GM15510 (cell line): ENCODE data around the gene MINDY1.

Experiments used
- POLR2A ChIP-seq: IDR thresholded peaks from 3 replicates; pipeline ENCODE4 v1.6.1; 2011; ENCODE audit warnings: borderline replicate concordance; ENCODE audit not compliant: insufficient read length; ENCODE audit errors: extremely low read depth

Gene MINDY1

DNA sequence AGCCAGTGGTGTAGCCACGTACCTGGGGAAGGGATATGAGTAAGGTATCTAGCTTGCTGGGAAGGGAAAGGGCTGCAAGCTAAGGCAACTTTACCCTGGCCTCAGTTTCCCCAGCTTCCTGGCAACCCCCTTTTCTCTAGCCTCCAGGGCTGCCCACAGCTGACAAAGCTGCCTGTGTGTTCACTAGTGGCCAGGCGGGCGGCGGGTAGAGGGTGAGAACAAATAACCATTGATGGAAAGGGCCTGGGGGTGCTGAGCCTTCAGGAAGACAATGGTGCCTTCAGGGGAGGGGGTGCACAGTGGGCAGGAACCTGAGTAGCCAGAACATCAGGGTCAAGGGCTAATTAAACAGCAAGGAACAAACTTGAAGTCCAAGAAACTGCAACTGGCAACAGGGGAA is 38.2 kb downstream of the MINDY1 start:
- TF ChIP-seq POLR2A = no peak

DNA sequence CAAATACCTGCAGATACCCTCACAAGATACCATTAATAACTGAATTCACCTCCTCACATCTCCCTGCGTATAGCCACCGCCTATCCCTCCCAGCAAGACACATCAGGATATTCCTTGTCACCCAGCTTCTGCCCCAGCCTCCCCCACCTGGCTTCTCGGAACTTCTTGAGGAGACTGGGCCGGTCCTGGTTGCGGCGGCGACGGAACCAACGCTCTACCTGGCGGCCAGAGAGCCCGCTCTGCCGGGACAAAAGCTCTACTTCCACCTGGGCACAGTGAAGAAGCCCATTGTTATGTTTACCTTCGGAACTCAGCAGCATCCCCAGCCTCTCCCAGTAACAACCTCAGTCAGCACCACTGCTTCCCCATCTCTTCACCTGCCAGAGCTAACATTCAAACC is 38.8 kb downstream of the MINDY1 start:
- no peak for TF ChIP-seq POLR2A

DNA sequence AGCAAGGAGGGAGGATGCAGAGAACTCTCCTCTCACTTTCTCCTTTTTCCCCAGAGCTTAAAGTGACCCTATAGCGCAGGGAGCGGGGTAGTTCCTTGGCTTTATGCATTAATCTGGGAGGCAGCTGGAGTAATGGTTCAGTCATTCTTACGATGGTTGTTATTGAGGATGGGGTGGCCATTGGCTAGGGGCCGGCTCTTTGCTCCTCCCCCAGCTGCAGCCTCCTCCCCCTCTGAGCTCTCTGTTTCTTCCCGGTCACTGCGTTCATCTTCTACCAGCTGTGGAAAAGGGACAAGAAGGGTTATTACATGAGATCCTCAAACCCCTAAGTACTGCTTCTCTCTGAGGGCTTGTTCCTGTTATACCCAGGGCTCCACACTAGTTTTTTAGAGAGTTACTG is 40.7 kb downstream of the MINDY1 start:
- no peak for TF ChIP-seq POLR2A

DNA sequence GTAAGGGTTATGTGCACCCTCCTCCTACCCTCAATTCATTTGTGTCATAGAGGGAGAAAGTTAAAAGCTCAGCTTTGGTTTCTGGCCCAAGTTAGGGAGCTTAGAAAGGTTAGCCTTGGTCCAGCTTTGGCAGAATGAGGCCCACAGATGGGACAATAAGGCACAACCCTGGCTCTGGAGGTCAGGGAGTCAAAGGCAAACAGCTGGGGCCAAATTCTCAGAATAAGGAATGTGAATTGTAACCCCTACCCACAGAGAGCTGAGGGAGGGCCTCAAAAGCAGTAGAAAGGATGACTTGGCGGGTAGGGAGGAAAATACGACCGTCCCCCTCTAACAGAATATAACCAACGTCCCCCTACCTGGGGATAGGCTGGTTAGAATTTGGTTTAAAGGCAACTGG is 41.1 kb downstream of the MINDY1 start:
- TF ChIP-seq POLR2A = no peak

DNA sequence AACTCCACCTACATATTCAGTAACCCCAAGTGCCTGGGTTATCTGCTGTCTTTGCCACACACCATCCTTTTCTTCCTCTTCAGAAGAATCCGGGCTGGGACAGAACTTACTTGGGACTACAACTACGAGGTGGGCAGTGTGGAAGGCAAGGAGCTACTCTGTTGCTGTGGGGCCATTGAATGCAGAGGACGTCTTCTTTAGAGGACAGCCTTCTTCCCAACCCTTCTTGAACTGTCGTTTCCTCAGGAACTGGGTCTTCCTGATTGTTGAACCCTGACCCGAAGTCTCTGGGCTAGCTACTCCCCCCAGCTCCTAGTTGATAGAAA is 42.6 kb downstream of the MINDY1 start:
- TF ChIP-seq POLR2A = no peak

DNA sequence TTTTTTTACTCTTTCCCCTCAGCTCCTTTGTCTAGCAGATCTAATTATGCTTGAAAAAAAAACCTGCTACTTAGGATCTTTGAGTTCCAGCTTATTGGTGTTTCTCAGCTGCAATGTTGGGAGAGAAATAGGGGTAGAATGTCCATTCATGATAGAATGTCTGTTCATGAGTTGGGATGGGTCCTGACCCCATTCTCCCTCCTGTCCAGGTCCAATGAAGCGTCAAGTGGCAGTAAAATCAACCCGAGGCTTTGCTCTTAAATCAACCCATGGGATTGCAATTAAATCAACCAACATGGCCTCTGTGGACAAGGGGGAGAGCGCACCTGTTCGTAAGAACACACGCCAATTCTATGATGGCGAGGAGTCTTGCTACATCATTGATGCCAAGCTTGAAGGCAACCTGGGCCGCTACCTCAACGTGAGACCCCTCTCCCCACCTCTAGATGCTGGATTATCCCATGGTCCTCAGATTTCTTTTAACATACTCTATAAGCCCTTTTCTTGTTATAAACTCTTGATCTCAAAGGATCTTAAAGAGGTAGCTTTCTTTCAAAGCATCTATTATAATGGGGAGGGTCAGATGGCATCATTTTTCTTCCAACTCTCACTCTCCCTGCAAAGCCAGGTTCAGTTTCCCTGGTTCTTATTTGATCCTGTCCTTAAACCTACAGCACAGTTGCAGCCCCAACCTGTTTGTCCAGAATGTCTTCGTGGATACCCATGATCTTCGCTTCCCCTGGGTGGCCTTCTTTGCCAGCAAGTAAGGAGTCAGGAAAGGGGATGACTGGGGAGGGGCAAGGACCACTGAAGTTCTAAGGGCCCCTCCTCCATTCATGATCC is 43.2 kb downstream of the MINDY1 start:
- no peak for TF ChIP-seq POLR2A

DNA sequence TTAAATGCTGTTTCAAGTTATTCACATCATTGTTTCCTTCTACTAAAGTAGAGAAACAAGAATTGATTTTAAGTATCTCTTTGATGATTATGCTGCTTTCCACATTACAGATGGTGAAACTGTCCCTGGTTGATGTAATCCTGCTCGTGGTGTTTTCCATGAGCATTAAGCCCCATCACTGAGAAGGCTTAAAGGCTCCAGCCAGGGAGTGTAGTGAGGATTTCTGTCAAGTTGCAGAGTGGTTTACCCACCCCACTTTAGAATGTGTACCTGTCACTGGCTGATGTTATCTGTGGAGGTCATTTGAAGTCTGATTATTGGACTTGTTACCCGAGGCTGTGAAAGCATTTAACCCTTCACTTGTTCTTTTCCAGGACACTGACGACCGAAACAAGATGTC is 44.9 kb downstream of the MINDY1 start:
- TF ChIP-seq POLR2A = no peak

DNA sequence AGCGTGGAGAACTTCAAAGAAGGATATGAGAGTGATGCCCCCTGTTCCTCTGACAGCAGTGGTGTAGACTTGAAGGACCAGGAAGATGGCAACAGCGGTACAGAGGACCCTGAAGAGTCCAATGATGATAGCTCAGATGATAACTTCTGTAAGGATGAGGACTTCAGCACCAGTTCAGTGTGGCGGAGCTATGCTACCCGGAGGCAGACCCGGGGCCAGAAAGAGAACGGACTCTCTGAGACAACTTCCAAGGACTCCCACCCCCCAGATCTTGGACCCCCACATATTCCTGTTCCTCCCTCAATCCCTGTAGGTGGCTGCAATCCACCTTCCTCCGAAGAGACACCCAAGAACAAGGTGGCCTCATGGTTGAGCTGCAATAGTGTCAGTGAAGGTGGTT is 46.1 kb downstream of the MINDY1 start:
- no peak for TF ChIP-seq POLR2A

DNA sequence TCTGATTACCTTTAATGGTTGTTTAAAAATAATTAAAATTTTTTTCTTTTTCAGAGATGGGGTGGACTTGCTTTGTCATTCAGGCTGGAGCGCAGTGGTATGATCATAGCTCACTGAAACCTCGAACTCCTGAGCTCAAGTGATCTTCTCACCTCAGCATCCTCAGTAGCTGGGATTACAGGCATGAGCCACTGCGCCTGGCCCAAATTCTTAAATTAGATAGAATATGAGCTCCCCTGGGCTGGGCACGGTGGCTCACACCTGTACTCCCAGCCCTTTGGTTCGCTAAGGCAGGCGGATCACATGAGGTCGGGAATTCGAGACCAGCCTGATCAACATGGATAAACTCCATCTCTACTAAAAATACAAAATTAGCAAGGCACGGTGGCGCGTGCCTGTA is 49.0 kb downstream of the MINDY1 start:
- TF ChIP-seq POLR2A = no peak

DNA sequence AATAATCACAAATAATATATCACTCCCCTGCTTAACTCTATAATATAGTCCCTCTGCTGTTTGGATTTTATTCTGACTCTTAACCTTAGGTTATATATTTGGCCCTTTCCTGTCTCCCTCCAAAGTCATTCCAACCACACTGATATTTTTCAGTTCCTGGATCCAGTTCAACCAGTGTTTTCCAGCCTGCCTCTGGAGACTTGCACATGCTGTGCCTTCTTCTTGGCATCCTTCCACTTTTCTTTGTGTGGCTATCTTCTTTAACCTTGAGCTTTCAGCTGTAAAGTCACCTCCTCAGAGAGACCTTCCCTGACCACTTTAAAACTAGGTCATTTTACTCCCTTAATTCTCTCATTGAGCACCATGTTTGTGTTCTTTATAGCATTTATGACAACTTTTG is 51.4 kb downstream of the MINDY1 start:
- no peak for TF ChIP-seq POLR2A

DNA sequence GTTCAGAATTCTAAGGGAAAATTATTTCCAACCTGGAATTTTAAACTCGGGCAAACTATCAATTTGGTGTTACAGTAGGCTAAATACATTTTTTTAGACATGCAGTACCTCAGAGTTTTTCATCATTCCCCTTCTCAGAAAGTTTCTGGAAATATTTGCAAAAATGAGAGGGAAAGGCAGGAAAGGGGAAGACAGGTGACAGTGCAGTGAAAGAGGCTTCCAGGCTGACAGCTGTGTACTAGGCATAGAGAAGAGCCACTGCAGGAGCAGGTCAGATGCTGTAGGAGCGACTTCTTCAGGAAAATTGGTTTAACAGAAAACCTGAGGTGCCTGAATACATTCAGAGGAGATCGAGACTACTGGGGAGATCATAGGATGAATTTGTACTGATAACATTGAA is 52.0 kb downstream of the MINDY1 start:
- TF ChIP-seq POLR2A = no peak
